NOMO-1 (cell line): ENCODE measurements around the gene RHOXF2.
"Not testable (repeated sequence)": the region's sequence is repeated elsewhere in the genome, so short reads cannot be mapped to it uniquely, and the experiment has no call there.

Experiments
- DNase-seq, 2 experiments: peaks; one replicate each; lab custom pipeline; 2025; ENCODE audit not compliant: unreplicated experiment in 2 of 2; lab: John Stamatoyannopoulos, UW

RHOXF2 gene

GRCh38 chrX:120158313-120158712 is at the start of gene RHOXF2:
RHOXF2 (plus strand) TSS chrX:120158613; CDS start chrX:120158751, 138 bp downstream.
- DNase-seq: not testable (repeated sequence)

DNA sequence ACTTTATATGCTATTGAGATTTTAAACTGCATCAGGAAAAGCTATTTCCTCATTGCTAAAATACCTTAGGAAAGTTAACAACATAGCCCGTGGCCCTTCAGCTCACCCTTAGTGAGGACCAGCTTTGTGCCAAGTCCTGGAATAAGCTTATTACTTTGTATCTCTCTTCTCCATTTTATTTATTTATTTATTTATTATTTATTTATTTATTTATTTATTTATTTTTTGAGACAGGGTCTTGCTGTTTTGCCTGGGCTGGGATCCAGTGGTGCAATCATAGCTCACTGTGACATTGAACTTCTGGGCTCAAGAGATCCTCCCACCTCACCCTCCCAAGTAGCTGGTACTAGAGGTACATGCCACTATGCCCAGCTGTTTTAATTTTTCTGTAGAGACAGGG is 49.0 kb upstream of the RHOXF2 start:
- no peak for DNase-seq

DNA sequence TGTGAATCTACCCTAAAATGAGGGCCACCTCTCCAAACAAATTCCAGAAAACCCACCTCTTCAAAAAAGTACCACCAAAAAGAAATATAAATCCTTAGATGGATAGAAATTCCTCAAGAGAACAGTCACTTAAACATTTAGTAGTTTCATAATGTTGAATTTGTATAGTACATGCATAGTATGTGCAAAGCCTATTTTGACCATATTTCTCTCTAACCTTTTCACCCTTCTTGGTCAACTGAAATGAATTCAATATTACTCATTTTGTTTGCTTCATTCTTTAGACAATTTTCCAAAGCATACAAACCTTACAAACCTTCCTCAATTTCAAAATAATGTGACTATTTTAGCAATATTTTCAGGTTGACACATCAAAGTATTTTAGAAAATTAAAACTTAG is 46.8 kb upstream of the RHOXF2 start:
- DNase-seq: no peak

GRCh38 chrX:120115438-120115963 is 42.9 kb upstream of the RHOXF2 start, which contains the start of gene RHOXF1:
RHOXF1 (minus strand) TSS chrX:120115913; CDS start chrX:120115862, 51 bp downstream.
- DNase-seq: no peak

GRCh38 chrX:120120223-120120622 is 38.2 kb upstream of the RHOXF2 start:
- DNase-seq: no peak

- no peak for DNase-seq
These were observed 33.0 kb upstream of the RHOXF2 start for GRCh38 chrX:120125444-120125843.

- not testable (repeated sequence) for DNase-seq
These were observed 30.0 kb upstream of the RHOXF2 start for GRCh38 chrX:120128306-120128846.

- no peak for DNase-seq
These were observed 22.3 kb upstream of the RHOXF2 start for GRCh38 chrX:120136128-120136527.

GRCh38 chrX:120136840-120137239 is 21.6 kb upstream of the RHOXF2 start:
- no peak for DNase-seq

DNA sequence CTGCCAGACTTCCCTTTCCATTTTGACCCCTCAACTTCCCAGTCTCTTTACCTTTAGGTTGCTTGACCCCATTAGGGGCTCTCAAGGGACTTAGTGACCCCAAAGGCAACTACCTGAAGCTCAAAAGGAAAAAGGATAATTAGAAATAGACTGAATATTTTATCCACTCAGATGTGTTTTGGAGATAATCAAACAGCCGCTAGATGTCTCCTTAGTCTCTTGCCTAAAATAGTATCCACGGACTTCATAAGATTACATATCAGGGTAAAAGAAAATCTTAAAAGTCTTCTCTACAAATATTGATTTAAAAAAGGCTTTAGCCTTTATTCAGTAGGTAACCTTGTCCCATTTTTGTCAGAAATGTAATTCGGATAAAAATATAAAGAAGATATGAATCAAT is 21.0 kb upstream of the RHOXF2 start:
- DNase-seq: no peak

GRCh38 chrX:120140293-120140981 is 18.0 kb upstream of the RHOXF2 start:
- DNase-seq: no peak

DNA sequence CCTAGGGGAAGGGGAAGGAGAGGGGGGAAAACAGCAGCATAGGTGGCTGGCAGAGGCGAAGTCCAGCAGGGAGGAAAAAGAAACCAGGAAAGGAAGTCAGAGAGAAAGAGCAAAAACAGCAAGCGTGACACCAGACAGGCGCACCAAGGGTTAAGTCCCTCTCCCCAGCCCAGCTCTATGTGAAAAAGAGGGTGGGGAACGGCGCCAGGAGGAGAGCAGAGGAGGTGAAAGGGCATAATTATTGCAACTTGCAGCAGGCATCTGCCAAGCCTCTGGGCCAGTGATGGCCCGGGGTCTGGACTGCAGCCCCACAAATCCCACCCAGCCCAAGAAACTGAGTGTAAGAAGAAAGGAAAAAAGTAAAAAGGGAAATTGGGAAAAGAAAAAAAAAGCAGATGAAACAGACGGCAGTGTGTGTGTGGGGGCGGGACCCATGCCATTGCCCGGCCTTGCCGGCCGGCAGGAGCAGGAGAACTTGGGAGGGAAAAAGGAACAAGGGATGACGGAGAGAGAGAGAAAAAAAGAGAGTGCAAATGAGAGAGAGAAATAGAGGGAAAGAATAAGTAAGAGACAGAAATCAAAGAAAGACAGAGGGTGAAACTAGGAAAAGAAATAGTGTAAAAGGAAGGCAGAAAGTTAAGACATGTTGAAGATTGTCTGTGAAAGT is 14.1 kb upstream of the RHOXF2 start:
- no peak for DNase-seq

GRCh38 chrX:120145295-120145925 is 13.0 kb upstream of the RHOXF2 start:
- DNase-seq: no peak

DNA sequence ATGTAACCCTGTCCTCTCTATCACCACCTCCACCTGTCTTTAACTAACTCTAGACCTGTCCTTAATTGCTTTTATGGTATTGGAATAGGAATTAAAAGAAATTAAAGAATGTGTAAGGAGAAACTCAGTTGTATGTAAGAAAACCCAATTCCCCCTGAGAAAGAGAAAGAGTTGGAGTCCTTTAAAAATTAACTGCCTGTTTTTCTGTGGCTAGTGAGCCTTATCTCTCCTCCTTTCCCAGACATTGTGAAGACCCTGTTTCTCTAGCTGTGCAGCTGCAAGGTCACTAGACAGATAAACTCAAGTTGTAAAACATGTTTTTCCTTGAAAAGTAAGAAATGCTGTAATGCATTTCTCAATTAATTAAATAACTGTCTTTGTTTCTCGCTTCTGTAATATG is 12.1 kb upstream of the RHOXF2 start:
- DNase-seq: not testable (repeated sequence)

- DNase-seq: no peak
These were observed 10.9 kb upstream of the RHOXF2 start for GRCh38 chrX:120147537-120147936.

DNA sequence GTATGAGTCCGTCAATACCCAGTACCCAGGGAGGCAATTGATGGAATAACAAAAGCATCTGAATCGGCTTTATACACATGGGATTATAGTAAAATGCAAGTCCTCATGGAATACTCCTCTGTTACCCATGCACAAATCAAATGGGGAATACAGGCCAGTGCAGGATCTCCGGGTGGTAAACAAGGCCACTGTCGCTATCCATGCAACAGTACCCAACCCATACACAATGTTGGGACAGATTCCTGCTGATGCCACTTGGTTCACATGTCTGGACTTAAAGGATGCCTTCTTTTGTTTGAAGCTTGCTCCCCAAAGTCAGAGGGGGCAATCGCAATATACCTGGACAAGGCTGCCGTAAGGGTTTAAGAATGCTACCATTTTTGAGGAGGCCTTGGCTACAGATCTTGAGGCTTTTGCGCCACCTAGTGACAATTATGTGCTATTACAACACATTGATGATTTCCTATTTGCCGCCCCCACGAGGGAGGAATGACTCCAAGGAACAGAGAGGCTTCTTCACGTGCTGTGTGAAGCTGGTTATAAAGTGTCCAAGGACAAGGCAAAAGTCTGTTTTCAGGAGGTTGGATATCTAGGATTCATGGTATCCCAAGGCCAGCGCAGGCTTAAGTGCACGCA is 8.2 kb upstream of the RHOXF2 start:
- not testable (repeated sequence) for DNase-seq

GRCh38 chrX:120159086-120159485 is 673 bp downstream of the RHOXF2 start:
- not testable (repeated sequence) for DNase-seq

GRCh38 chrX:120193254-120193653 is 34.8 kb downstream of the RHOXF2 start:
- DNase-seq: not testable (repeated sequence)

- DNase-seq: not testable (repeated sequence)
These were observed 35.3 kb downstream of the RHOXF2 start for GRCh38 chrX:120193720-120194119.

GRCh38 chrX:120195786-120196185 is 37.4 kb downstream of the RHOXF2 start:
- DNase-seq: not testable (repeated sequence)
